WTC11 (cell line): Measurements from ENCODE around the gene ISG20L2.

ENCODE experiments used
- CTCF ChIP-seq: fragments of 200-600 bp; IDR thresholded peaks from 2 replicates; pipeline ENCODE4 v1.8.0; 2022; ENCODE audit warnings: antibody characterized with exemption
- ESRRA ChIP-seq: sonication (generic); formaldehyde crosslinking; IDR thresholded peaks from 2 replicates; pipeline ENCODE4 v1.8.1; 2022; ENCODE audit warnings: mild to moderate bottlenecking, missing genetic modification reagents, borderline replicate concordance
- NR1H2 ChIP-seq: sonication (generic); formaldehyde crosslinking; IDR thresholded peaks from 2 replicates; pipeline ENCODE4 v1.9.0; 2021; ENCODE audit warnings: mild to moderate bottlenecking, moderate library complexity, missing genetic modification reagents
- ZBTB43 ChIP-seq: sonication (generic); formaldehyde crosslinking; IDR thresholded peaks from 2 replicates; pipeline ENCODE4 v1.8.1; 2023; ENCODE audit warnings: mild to moderate bottlenecking, missing genetic modification reagents

GRCh38 chr1:156704930-156705320, 23.6 kb downstream of the ISG20L2 start:
- TF ChIP-seq ZBTB43 (CRISPR knock-in tag): no peak
- no peak for TF ChIP-seq CTCF
- TF ChIP-seq ESRRA (CRISPR knock-in tag): no peak
- TF ChIP-seq NR1H2 (CRISPR knock-in tag): no peak
